ENCODE measurements around the gene PDE8B. TPM values are rescaled to one million over a fixed set of nuclear protein-coding genes. Genes with fewer than 3 reads are reported as not detected.

The PDE8B gene
- total RNA-seq, 1 experiment from 2014 or later = 0.17 TPM

GRCh38 chr5:77376609-77377300, 166.3 kb downstream of the PDE8B start:
- no peak for DNase-seq (ENCODE audit: low read depth, low spot score)
- ChIA-PET RAD21 (ENCODE audit: low non-redundant PET in 1 of 2, low total read pairs in 2 of 2, uncharacterized antibody in 2 of 2, unreplicated experiment in 2 of 2) (no interaction called here), CTCF (no interaction called here), POLR2A (no interaction called here)
- Histone ChIP-seq H3K4me3 (replicated peaks in 1 of 2; ENCODE audit: low read depth in 1 of 2, low read length in 2 of 2) (no peak overlapping the region), H3K4me1 (ENCODE audit: control insufficient read depth in 1 of 2, insufficient read depth in 2 of 2, low read length in 2 of 2) (no peaks in the 10 kb centered on the region), H3K9ac (ENCODE audit: low read length) (no peak overlapping the region), H3K79me2 (ENCODE audit: insufficient read depth, low read length) (no peaks in the 10 kb centered on the region), H3K9me2 (ENCODE audit: insufficient read depth) (no peaks in the 10 kb centered on the region), H2AFZ (ENCODE audit: low read depth, low read length, poor library complexity, severe bottlenecking) (no peak overlapping the region), H3K36me3 (ENCODE audit: control insufficient read depth in 1 of 2, insufficient read depth in 2 of 2, low read length in 2 of 2) (no peaks in the 10 kb centered on the region), H4K20me1 (ENCODE audit: insufficient read depth) (no peaks in the 10 kb centered on the region), H3K4me2 (ENCODE audit: low read length) (no peak overlapping the region), H3K27me3 (ENCODE audit: insufficient read depth, low read length) (no peaks in the 10 kb centered on the region), H3K9me3 (ENCODE audit: control insufficient read depth in 1 of 2, insufficient read depth in 1 of 2, low read depth in 1 of 2, low read length in 2 of 2) (no peaks in the 10 kb centered on the region), H3K27ac (ENCODE audit: low read depth, low read length) (no peak overlapping the region)
- TF ChIP-seq YY1 (IDR thresholded peaks at IDR 0.05; ENCODE audit: extremely low read depth, insufficient replicate concordance, low read depth, low read length) (no peak), EZH2 (IDR thresholded peaks at IDR 0.05) (no peak), RAD21 (IDR thresholded peaks at IDR 0.05; ENCODE audit: low read depth) (no peak), REST (IDR thresholded peaks at IDR 0.05; ENCODE audit: low read depth) (no peak), POLR2A (IDR thresholded peaks at IDR 0.05; ENCODE audit: borderline replicate concordance, extremely low read depth, insufficient read depth, insufficient read length) (no peak), ZNF274 (IDR thresholded peaks at IDR 0.05; ENCODE audit: low read depth, low read length) (no peak), CBX3 (IDR thresholded peaks at IDR 0.05; ENCODE audit: low read depth) (no peak)
- no peak for ATAC-seq
- intact Hi-C loops (cut with micrococcal nuclease) = no loop called here
- no TSS peak for BruUV-seq (replicated peaks)

Data from HCT116 (cell line).